GM18520 (cell line): Measurements from ENCODE around the gene DOCK4.

ENCODE experiments used
- ATAC-seq: cut with Tn5 transposase; IDR thresholded peaks from one replicate; pipeline ENCODE4 v1.9.1; 2021; ENCODE audit not compliant: unreplicated experiment

The DOCK4 gene

GRCh38 chr7:112223310-112223709, 17.1 kb upstream of the DOCK4 start:
- no peak for ATAC-seq

GRCh38 chr7:112220877-112221434, 14.8 kb upstream of the DOCK4 start:
- no peak for ATAC-seq

- ATAC-seq = no peak
Measured at GRCh38 chr7:112215787-112216186, 9.6 kb upstream of the DOCK4 start.

DNA sequence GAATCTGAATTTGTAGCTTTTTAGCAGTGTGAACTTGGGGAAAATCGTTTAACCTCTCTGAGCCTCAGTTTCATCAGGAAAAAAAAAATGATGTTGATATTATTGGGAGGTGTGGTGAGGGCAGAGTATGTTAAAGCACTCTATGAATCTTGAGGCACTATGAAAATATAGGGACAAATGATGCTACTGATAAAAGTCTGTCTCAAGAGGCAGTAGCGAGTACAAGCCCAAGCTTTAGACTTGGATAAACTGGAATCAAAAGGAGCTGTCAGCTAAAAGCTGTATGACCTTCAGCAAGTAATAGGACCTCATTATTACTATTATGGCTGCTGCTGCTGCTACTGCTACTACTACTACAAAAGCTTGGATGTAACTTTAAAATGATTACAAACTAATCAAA, 8.7 kb upstream of the DOCK4 start:
- ATAC-seq = no peak

GRCh38 chr7:112214268-112214667, 8.1 kb upstream of the DOCK4 start:
- no peak for ATAC-seq

GRCh38 chr7:112213735-112214134, 7.5 kb upstream of the DOCK4 start:
- no peak for ATAC-seq

DNA sequence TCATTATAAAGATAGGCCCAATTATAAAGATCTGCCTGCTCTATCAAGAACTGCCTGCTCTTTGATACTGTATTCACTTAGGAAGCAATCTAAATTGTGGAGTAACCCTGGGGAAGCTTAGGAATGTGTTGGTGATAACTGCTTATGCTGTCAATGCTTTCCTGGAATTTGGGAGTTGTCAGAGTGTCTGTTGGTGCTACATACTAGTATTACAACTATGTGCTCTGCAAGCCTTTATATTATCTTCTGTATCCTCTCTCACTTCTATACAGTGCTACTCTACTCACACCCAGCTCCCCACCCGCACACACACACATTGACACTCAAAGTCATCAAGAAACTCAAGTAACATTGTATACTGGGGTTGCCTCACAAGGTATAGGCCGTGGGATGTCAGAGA, 6.4 kb upstream of the DOCK4 start:
- ATAC-seq = no peak

GRCh38 chr7:112211348-112211907, 5.2 kb upstream of the DOCK4 start:
- ATAC-seq = no peak

DNA sequence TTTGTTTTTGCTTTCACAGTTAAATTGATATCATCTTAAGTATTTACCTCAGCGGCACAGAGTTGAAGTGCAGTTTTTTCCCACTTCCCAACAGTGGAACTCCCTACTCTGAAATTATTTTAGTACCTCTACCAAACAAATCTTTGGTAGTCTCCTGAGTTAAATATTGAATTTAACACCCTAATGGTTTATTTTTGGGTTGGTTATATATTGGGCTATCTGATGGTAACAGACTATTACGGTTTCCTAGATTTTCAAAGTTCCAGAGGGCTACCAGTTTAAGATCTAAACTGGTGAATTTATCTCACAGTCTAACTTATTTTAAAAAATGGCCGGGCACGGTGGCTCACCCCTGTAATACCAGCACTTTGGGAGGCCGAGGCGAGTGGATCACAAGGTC, 1.6 kb upstream of the DOCK4 start:
- no peak for ATAC-seq

DNA sequence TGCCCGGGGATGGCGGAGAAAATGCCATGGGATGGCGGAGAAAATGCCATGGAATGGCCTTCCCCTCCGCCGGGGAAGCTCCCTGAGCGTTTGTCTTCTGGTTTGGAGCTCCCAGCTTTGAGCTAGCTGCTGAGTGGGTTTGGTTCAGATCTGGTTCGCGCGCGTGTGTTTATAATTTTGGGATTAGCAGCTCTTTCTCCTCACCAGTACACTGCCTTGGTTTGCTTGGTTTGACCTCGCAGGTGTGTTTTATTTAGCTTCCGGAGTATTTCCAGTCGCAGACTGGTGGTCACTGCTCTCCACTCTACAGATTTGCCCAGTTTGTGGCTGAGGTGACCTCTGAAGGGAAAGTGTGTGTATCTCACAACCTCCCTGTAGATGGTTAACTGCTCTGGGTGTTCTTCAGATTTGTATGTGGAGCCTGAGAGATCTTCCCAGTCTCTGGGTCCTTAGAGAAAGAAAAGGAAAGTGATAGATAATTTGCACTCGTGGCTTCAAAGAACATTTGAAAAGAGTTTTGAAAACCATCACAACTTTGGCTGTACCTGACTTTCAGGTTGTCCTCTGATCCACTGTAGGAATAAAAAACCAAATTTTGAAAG, 893 bp upstream of the DOCK4 start:
- no peak for ATAC-seq

- peak; percentile 0 for ATAC-seq
Measured at GRCh38 chr7:112205343-112206237, 609 bp downstream of the DOCK4 start.

DNA sequence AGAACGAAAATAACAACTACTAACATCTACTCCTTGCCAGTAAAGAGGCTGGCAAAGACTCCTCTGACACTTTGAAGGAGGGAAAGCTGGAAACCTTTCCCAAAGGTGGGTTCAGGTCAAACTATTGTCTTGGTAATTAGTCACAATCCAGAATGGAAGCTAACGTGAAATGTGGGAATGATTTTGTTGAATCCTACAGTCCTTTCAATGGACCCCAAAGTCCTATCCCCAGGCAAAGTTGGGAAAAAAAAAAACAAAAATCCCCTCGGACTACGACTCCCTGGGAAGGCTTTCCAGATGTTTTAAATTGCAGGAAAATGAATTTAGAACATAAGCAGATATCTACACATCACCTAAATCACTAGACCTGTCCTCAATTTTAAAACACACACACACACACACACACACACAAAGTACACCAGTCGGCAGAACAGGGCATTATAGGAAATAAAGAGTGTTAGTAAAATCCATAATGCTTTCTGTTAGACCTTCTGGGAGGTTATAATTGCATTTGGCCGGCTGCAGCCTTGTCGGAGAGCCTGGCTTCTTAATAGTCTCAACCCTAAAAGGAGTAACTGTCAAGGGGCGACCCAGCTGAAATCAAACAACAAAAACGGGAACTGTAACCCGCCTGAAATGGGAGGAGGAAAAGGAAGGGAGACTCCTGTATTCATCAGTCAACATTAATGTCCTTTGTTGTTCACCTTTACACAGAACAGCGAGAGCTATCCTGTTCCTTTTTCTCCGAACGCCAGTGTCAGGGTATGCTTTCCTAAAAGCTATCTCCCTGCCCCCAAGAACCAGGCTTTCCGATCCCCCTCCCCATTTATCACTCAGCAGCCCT, 1.5 kb downstream of the DOCK4 start:
- no peak for ATAC-seq

- no peak for ATAC-seq
Measured at GRCh38 chr7:112203365-112203739, 2.8 kb downstream of the DOCK4 start.

- no peak for ATAC-seq
Measured at GRCh38 chr7:112202816-112203215, 3.4 kb downstream of the DOCK4 start.

DNA sequence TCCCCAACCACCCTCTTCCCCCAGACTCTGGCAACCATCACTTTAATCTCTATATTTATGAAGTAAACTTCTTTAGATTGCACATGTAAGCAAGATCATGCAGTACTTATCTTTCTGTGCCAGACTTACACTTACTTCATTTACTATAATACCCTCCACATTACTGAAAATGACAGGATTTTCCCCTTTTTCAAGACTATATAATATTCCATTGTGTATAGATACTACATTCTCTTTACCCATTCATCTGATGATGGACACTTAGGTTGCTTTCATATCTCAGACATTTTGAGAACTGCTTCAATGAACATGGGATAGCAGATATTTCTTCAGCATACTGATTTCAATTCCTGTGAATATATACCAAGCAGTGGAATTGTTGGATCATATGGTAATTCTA, 4.4 kb downstream of the DOCK4 start:
- ATAC-seq = no peak

GRCh38 chr7:112201411-112201810, 4.8 kb downstream of the DOCK4 start:
- no peak for ATAC-seq

DNA sequence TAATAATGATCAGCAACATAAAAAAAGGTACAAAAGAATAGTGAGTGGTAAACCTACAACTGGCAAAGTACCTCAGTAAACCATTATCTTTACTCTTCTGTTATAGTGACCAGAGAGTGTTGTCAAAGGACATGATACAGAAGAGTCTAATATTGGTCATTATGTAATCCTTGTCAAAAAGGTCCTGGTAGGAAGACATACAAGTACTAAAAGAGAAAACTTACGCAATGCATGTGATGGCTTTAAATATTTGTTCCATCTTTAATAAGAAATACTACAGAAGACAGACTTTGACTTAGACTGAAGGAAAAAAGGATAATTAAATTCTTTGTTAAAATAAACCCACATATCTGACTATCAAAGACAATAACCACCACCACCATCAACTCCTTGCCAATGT, 6.5 kb downstream of the DOCK4 start:
- ATAC-seq = no peak

DNA sequence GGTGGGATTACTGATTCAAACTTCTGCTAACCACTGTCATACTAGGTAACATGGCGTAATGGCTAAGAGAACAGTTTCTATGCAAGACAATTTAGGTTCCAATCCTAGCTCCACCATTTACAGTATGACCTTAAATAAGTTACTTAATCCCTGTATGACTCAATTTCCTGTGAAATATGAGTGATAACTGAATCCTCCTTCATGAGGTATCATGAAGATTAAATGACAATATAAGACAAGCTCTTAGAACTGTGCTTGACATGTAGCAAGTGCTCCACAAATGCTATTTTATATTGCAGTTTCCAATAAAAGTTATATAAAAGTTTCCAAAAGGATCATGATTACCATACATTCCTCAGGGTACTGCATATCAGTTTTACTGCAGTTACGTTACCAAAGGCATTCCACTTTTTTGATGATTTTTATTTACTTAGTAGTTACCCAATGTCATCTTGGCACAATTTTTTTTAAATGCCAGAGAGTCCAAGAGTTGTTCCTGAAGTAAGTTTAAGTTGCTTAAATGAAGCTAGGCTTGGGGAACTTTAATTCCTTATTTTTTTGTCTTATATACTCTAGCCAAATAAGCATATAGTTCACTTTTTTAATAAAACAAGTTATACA, 7.1 kb downstream of the DOCK4 start:
- ATAC-seq = no peak

GRCh38 chr7:112197322-112197721, 8.9 kb downstream of the DOCK4 start:
- ATAC-seq = no peak

- no peak for ATAC-seq
Measured at GRCh38 chr7:112195717-112196116, 10.5 kb downstream of the DOCK4 start.
